ENCODE measurements around the gene JADE1.

Gene JADE1

GRCh38 chr4:128879283-128879682, 69.8 kb downstream of the JADE1 start:
- DNase-seq = no peak

DNA sequence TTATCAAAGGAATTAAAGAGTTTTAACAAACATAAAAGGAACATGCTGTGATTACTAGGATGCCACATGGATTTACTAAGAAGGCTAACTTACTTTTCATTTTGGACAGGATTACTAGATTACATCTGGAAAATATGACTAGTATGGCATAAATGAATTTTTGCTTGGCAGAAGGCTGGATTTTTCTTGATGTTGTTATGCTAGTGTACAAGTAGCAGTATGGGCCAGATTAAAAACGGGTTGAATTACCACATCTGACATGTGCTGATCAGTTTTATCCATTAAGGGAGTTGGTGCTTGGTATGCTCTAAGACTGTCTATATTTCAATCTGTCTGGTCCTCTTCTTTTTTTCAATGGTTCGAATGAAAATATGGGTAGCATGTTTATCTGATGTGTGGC, 70.5 kb downstream of the JADE1 start:
- DNase-seq = no peak

- no peak for DNase-seq
Measured at GRCh38 chr4:128880662-128881061, 71.2 kb downstream of the JADE1 start.

- no peak for DNase-seq
Measured at GRCh38 chr4:128904821-128905220, 95.3 kb downstream of the JADE1 start.

DNA sequence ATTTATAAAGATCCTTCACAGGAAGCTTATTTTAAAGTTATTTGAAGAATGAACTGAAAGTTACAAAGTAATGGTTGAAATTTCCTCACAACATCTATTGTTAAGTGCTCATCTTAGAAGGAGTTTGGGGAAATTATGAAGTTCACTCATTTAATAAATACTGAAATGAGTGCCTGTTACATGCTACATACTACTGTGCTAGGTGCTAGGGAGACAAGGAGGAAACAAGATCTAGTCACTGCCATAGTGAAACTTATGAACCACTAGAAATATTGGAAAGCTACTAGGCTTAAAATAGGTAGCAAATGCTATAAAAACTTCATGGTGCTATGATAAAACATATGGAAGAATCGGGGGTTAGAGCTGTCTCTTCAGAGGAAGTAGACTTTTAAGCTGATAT, 97.1 kb downstream of the JADE1 start:
- DNase-seq = no peak

GRCh38 chr4:128907981-128908380, 98.5 kb downstream of the JADE1 start:
- DNase-seq = no peak

GRCh38 chr4:128908735-128909134, 99.2 kb downstream of the JADE1 start:
- no peak for DNase-seq

DNA sequence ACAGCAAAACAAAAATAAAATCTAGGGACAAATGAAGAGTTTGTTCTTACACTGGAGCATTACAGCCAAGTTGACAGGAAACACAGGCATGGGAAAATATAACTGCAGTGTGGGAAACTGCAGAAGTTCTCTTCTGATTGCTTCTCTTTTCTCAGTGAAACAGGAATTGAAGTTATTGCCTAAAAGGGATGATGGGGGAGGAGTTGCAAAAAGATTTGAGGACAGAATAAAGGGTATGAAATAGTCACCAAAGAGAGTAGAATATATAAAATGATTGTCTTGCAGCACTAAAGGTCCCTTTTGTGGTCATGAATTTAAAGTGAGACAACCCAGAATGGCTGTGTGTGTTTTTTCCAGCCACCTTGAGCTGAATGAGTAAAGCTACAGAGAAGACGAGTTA, 103.7 kb downstream of the JADE1 start:
- DNase-seq = no peak

- no peak for DNase-seq
Measured at GRCh38 chr4:128915544-128915943, 106.0 kb downstream of the JADE1 start.

- no peak for DNase-seq
Measured at GRCh38 chr4:128916832-128917231, 107.3 kb downstream of the JADE1 start.

DNA sequence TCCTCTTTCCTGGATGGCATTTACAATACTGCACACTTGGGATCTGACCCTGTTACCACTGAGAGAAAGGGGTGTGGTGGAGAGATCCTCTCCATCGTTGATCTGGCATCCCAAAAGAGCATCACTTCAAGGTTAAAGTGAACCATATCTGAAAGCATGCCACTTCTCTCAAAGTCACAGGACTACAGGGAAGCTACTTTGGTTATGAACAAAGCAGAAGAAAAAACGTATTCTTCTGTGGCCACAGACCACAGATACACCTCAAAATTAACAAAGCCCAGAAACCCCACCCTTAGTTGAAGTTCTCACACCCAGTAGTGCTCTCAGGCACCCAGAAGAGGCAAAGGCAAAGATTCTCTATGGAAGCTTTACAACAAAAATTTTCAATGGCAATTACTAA, 108.3 kb downstream of the JADE1 start:
- DNase-seq = no peak

DNA sequence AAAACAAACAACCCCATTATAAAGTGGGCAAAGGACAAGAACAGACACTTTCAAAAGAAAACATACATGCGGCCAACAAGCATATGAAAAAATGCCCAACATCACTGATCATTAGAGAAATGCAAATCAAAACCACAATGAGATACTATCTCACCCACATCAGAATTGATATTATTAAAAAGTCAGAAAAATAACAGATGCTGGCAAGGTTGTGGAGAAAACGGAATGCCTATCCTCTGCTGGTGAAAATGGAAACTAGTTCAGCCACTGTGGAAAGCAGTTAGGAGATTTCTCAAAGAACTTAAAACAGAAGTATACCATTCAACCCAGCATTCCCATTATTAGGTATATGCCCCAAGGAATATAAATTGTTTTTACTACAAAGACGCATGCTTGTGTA, 112.5 kb downstream of the JADE1 start:
- no peak for DNase-seq

Data from activated CD4-positive, CD25-positive, alpha-beta regulatory T cell (primary cell).